HG03442 (cell line): ENCODE results near the gene TRIM24.

Experiments used
- ATAC-seq: cut with Tn5 transposase; IDR thresholded peaks from one replicate; pipeline ENCODE4 v1.9.1; 2021; ENCODE audit warnings: mild to moderate bottlenecking, moderate library complexity; ENCODE audit not compliant: unreplicated experiment

TRIM24 gene

GRCh38 chr7:138613630-138614029 is 153.6 kb downstream of the TRIM24 start:
- no peak for ATAC-seq

GRCh38 chr7:138616085-138616484 is 156.0 kb downstream of the TRIM24 start:
- ATAC-seq, result no peak

GRCh38 chr7:138618506-138618905 is 158.4 kb downstream of the TRIM24 start:
- no peak for ATAC-seq

GRCh38 chr7:138618933-138619332 is 158.9 kb downstream of the TRIM24 start:
- ATAC-seq, result no peak

- no peak for ATAC-seq
Observed at GRCh38 chr7:138622841-138623240, 162.8 kb downstream of the TRIM24 start.

- no peak for ATAC-seq
Observed at GRCh38 chr7:138625084-138625848, 165.2 kb downstream of the TRIM24 start.

- ATAC-seq, result no peak
Observed at GRCh38 chr7:138625849-138626230, 165.8 kb downstream of the TRIM24 start.

- no peak for ATAC-seq
Observed at GRCh38 chr7:138626846-138627245, 166.8 kb downstream of the TRIM24 start.

- ATAC-seq, result no peak
Observed at GRCh38 chr7:138627361-138627760, 167.3 kb downstream of the TRIM24 start.

- ATAC-seq, result no peak
Observed at GRCh38 chr7:138630059-138630610, 170.1 kb downstream of the TRIM24 start.

- ATAC-seq, result no peak
Observed at GRCh38 chr7:138632384-138632783, 172.3 kb downstream of the TRIM24 start.

- ATAC-seq, result no peak
Observed at GRCh38 chr7:138632826-138633602, 173.0 kb downstream of the TRIM24 start.
